ENCODE measurements around the gene C1orf105.

DNA sequence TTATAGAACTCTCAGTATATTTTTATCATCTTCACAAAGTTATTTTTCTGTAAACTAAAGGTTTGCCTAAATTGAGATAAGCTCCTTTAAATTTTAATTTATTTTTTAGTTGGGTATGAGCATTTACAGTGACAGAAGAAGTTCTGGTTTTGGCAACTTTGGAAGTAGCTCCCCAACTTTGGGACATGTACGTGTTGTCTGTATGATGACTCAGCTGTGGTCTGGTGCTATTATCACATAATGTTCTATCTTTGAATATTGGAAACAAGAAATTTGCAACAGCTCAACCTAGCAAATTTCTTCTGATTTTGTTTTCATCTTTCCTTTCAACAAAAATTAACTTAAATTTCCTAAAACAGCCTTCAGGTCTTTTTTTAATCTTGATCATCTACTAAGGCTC, 46.6 kb upstream of the C1orf105 start:
- TF ChIP-seq, protein P1, sequence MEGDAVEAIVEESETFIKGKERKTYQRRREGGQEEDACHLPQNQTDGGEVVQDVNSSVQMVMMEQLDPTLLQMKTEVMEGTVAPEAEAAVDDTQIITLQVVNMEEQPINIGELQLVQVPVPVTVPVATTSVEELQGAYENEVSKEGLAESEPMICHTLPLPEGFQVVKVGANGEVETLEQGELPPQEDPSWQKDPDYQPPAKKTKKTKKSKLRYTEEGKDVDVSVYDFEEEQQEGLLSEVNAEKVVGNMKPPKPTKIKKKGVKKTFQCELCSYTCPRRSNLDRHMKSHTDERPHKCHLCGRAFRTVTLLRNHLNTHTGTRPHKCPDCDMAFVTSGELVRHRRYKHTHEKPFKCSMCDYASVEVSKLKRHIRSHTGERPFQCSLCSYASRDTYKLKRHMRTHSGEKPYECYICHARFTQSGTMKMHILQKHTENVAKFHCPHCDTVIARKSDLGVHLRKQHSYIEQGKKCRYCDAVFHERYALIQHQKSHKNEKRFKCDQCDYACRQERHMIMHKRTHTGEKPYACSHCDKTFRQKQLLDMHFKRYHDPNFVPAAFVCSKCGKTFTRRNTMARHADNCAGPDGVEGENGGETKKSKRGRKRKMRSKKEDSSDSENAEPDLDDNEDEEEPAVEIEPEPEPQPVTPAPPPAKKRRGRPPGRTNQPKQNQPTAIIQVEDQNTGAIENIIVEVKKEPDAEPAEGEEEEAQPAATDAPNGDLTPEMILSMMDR (conservative IDR thresholded peaks at IDR 0.05; ENCODE audit: low read depth, low read length): no peak
- TF ChIP-seq EZH2 (IDR thresholded peaks at IDR 0.05; ENCODE audit: borderline replicate concordance, low read depth, low read length, poor library complexity, severe bottlenecking): no peak

Measured in A673 (cell line).